Thoracic aorta (tissue), 2 donors: Measurements from ENCODE around the gene SPAG17. TPM values are rescaled to one million over a fixed set of nuclear protein-coding genes. Genes with fewer than 3 reads are reported as not detected.

Source experiments
- ATAC-seq: fragments of 150-250 bp; one replicate; pipeline ENCODE4 v1.8.0; 2017; ENCODE audit warnings: low read depth; ENCODE audit not compliant: insufficient number of reproducible peaks, low FRiP score
- DNase-seq: peaks from one replicate; pipeline ENCODE4 v3.0.0-alpha.2; 2020; ENCODE audit warnings: low spot score
- H3K27ac ChIP-seq, 2 donors: fragments of 200-600 bp; sonication (generic); 1 replicate in 1 of 2; 2 replicates in 1 of 2; pipeline ENCODE4 v1.5.1; 2016; ENCODE audit warnings: mild to moderate bottlenecking in 2 of 2, moderate library complexity in 2 of 2
- H3K27me3 ChIP-seq: fragments of 200-600 bp; sonication (generic); replicated peaks from 2 replicates; pipeline ENCODE4 v1.6.0; 2016; ENCODE audit warnings: mild to moderate bottlenecking; ENCODE audit not compliant: insufficient read depth
- H3K36me3 ChIP-seq: fragments of 200-600 bp; sonication (generic); one replicate; pipeline ENCODE4 v1.5.1; 2016
- H3K4me1 ChIP-seq, 2 donors: fragments of 200-600 bp; sonication (generic); 1 replicate in 1 of 2; 2 replicates in 1 of 2; pipeline versions ENCODE4 v1.5.1 to v1.6.0; 2016; ENCODE audit warnings: low read depth in 2 of 2, mild to moderate bottlenecking in 1 of 2; ENCODE audit not compliant: control insufficient read depth in 1 of 2
- H3K4me3 ChIP-seq: fragments of 200-600 bp; sonication (generic); 2 replicates; pipeline ENCODE4 v1.5.1; 2016; ENCODE audit warnings: mild to moderate bottlenecking
- H3K9me3 ChIP-seq: fragments of 200-600 bp; sonication (generic); 2 replicates; pipeline ENCODE4 v1.5.1; 2016
- total RNA-seq, 2 donors: library from RNA; depleted of rRNA; stranded (reverse); fragments of >200 nt; gene quantifications; one replicate each; pipeline versions ENCODE4 v1.1.0 to v1.2.3, GENCODE V29; 2016
- TF ChIP-seq, protein P1 (sequence below): fragments of 200-600 bp; sonication (generic); IDR thresholded peaks from one replicate; pipeline ENCODE4 v1.5.1; 2019; ENCODE audit warnings: antibody characterized with exemption

The SPAG17 gene
- total RNA-seq, 2 donors from 2014 or later = not detected

DNA sequence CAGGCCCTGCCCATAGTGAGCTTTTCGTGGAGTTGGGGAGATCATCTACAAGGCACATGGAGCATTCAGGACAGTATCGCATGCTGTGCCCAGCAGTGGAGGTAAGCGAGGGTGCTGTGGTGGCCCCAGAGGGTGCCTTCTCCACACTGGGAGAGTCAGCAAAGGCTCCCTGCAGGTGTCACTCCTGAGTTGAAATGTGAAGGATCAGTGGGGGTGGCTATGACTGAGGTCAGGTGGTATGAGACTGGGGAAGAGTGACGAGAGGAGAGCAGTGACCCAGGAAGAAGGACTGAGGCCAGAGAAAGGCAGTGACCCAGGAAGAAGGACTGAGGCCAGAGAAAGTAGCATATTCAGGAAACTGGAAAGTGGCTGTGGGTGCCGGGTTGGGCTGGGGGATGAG is 53.0 kb downstream of the SPAG17 start:
- no peak overlapping the region for H3K4me3 ChIP-seq
- no peaks in the 10 kb centered on the region for H3K9me3 ChIP-seq
- no peak for ATAC-seq
- no peak for DNase-seq
- no peak overlapping the region for H3K27ac ChIP-seq
- H3K36me3 ChIP-seq = no peaks in the 10 kb centered on the region
- H3K27me3 ChIP-seq = no peaks in the 10 kb centered on the region
- TF ChIP-seq, protein P1, sequence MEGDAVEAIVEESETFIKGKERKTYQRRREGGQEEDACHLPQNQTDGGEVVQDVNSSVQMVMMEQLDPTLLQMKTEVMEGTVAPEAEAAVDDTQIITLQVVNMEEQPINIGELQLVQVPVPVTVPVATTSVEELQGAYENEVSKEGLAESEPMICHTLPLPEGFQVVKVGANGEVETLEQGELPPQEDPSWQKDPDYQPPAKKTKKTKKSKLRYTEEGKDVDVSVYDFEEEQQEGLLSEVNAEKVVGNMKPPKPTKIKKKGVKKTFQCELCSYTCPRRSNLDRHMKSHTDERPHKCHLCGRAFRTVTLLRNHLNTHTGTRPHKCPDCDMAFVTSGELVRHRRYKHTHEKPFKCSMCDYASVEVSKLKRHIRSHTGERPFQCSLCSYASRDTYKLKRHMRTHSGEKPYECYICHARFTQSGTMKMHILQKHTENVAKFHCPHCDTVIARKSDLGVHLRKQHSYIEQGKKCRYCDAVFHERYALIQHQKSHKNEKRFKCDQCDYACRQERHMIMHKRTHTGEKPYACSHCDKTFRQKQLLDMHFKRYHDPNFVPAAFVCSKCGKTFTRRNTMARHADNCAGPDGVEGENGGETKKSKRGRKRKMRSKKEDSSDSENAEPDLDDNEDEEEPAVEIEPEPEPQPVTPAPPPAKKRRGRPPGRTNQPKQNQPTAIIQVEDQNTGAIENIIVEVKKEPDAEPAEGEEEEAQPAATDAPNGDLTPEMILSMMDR = no peak
- no peaks in the 10 kb centered on the region for H3K4me1 ChIP-seq

DNA sequence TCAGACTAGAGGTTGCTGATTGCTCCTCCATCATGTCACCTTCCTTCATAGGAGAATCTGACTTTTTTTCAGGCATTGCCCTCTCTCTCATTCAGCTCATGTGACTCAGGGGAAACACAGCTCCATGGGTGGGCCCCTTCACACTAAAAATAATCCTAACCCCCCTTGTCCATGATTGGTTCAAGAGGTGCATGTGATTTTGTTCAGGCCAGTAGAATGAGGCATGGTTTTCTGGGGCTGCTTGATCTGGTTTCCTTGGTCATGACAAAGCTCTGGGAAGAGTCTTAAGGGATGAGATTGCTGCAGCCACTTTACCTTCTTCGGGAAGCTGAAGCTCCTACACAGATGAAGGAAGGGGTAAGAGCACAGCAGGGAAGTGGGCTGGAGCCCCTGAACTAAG is 56.3 kb downstream of the SPAG17 start:
- Histone ChIP-seq H3K27me3 (no peaks in the 10 kb centered on the region), H3K9me3 (no peaks in the 10 kb centered on the region), H3K4me1 (no peaks in the 10 kb centered on the region), H3K36me3 (no peaks in the 10 kb centered on the region), H3K4me3 (no peak overlapping the region), H3K27ac (no peak overlapping the region)
- ATAC-seq (no peak), DNase-seq (no peak)
- TF ChIP-seq, protein P1 = no peak

- DNase-seq = no peak
- Histone ChIP-seq H3K27me3 (no peaks in the 10 kb centered on the region), H3K4me3 (no peak overlapping the region), H3K9me3 (no peaks in the 10 kb centered on the region), H3K36me3 (no peaks in the 10 kb centered on the region), H3K27ac (no peak overlapping the region), H3K4me1 (no peaks in the 10 kb centered on the region)
- TF ChIP-seq, protein P1 = no peak
- no peak for ATAC-seq
Measured at GRCh38 chr1:118124064-118124463, 61.0 kb downstream of the SPAG17 start.

DNA sequence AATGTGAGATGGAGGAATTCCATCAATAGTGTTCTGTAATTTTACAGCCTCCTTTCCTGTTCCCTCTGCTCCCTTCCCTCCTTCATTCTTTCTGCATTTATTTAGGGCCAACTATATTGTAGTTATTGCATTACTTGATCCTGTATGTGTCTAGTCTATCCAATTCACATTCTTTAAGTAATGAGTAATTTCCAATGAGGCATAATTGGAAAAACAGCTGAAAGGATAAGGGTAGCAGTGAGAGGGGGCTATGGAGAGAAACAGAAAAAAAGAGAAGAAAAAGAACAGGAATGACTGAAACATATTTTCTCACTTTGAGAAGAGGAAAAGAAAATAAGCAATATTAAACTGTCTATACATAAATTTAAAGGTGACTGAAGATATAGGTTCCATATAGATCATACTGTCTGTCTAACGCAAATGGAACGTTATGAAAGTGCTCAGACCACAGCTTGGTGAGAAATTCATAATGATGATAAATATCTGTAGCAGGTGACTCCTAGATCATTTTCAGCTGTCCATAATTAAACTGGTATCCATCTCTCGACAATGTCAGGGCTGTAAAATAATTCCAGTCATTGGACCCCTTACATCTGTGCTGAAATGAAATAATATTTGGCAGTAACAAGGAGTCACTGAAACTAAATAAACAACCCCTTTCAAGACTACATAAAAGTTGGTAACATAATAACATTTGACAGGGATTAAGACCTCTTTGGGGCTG is 61.8 kb downstream of the SPAG17 start:
- Histone ChIP-seq H3K36me3 (no peaks in the 10 kb centered on the region), H3K4me3 (no peak overlapping the region), H3K27ac (no peak overlapping the region), H3K4me1 (no peaks in the 10 kb centered on the region), H3K27me3 (no peaks in the 10 kb centered on the region), H3K9me3 (no peaks in the 10 kb centered on the region)
- ATAC-seq (no peak), DNase-seq (no peak)
- TF ChIP-seq, protein P1 = no peak

DNA sequence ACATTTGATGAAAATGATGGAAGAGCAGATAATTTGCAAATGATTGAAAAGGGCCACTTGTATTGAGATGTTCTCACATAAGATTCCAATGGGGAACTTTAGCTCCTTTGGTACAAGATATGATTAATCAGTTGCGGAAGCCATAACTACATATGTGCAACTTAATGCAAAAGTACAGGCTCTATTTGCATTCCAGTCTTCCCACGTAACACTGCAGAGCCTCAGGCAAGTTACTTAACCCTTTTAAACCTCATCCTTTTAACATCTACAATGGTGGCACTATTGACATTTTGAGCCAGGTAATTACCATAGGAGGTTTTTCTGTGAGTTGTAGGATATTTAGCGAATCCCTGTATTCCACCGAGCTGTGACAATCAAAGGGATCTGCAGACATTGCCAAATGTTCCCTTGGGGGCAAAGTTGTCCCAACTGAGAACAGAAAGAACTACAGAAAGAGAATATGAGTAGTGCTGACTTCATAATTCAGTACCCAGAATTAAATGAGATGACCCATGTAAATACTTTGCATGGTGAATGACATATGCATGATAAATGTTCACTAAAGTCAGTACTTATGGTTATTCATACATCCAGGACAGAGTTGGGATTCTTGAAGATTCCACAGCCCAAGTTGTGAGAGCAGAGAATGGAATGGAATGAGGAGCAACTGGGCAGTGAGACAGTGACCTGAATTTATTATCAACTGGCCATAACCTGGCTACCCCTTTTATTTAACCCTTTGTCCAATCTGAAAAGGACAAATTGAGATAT is 62.6 kb downstream of the SPAG17 start:
- DNase-seq (no peak), ATAC-seq (no peak)
- H3K27ac ChIP-seq = no peak overlapping the region
- no peaks in the 10 kb centered on the region for H3K4me1 ChIP-seq
- TF ChIP-seq, protein P1 = no peak
- H3K9me3 ChIP-seq = no peaks in the 10 kb centered on the region
- no peaks in the 10 kb centered on the region for H3K27me3 ChIP-seq
- H3K36me3 ChIP-seq = no peaks in the 10 kb centered on the region
- H3K4me3 ChIP-seq = no peak overlapping the region
